Activated CD4-positive, alpha-beta T cell treated with anti-CD3 and anti-CD28 coated beads for 48 hours (primary cell): Measurements from ENCODE around the gene PACS1.

Source experiments
- DNase-seq: peaks from one replicate; pipeline ENCODE4 v3.0.0-alpha.2; 2020

Gene PACS1

GRCh38 chr11:66050581-66051231 is 19.4 kb upstream of the PACS1 start:
- no peak for DNase-seq

GRCh38 chr11:66051371-66051765 is 18.7 kb upstream of the PACS1 start:
- no peak for DNase-seq

- DNase-seq, result peak; percentile 98
Measured at GRCh38 chr11:66051766-66052663, 18.1 kb upstream of the PACS1 start, which contains the start of gene SF3B2. SF3B2 (plus strand) TSS chr11:66052364; CDS start chr11:66052385, 21 bp downstream.

GRCh38 chr11:66052664-66052982 is 17.4 kb upstream of the PACS1 start:
- DNase-seq, result no peak

- no peak for DNase-seq
Measured at GRCh38 chr11:66055021-66055420, 15.1 kb upstream of the PACS1 start.

GRCh38 chr11:66056501-66056900 is 13.6 kb upstream of the PACS1 start:
- DNase-seq, result no peak

GRCh38 chr11:66059966-66060680 is 9.9 kb upstream of the PACS1 start:
- no peak for DNase-seq

- DNase-seq, result no peak
Measured at GRCh38 chr11:66061268-66061667, 8.8 kb upstream of the PACS1 start.

- no peak for DNase-seq
Measured at GRCh38 chr11:66062408-66062807, 7.7 kb upstream of the PACS1 start.

GRCh38 chr11:66063900-66064299 is 6.2 kb upstream of the PACS1 start:
- DNase-seq, result no peak

- no peak for DNase-seq
Measured at GRCh38 chr11:66064571-66064970, 5.5 kb upstream of the PACS1 start.

GRCh38 chr11:66066751-66067150 is 3.3 kb upstream of the PACS1 start:
- no peak for DNase-seq

- DNase-seq, result no peak
Measured at GRCh38 chr11:66067640-66068039, 2.4 kb upstream of the PACS1 start.

GRCh38 chr11:66068154-66068821 is 1.8 kb upstream of the PACS1 start:
- peak; percentile 85 for DNase-seq

GRCh38 chr11:66068923-66069714 is 953 bp upstream of the PACS1 start:
- peak; percentile 57 for DNase-seq

- peak; percentile 38 for DNase-seq
Measured at GRCh38 chr11:66070604-66071380, 720 bp downstream of the PACS1 start.

GRCh38 chr11:66071381-66071801 is 1.3 kb downstream of the PACS1 start:
- no peak for DNase-seq

GRCh38 chr11:66072081-66072480 is 2.0 kb downstream of the PACS1 start:
- DNase-seq, result no peak

- no peak for DNase-seq
Measured at GRCh38 chr11:66072518-66072917, 2.4 kb downstream of the PACS1 start.

- DNase-seq, result peak; percentile 47
Measured at GRCh38 chr11:66073669-66074068, 3.6 kb downstream of the PACS1 start.

GRCh38 chr11:66075273-66075672 is 5.2 kb downstream of the PACS1 start:
- DNase-seq, result no peak
